Measurements from ENCODE around the gene SEMA7A. TPM values are rescaled to one million over a fixed set of nuclear protein-coding genes. Genes with fewer than 3 reads are reported as not detected.

Gene SEMA7A
- total RNA-seq, 4 donors from 2014 or later = 1.5 to 42.9 (median 1.6) TPM

- Histone ChIP-seq H3K36me3 (peaks cover 0 to 4% (median 0%) of the 10 kb centered on the region in 3 donors), H3K27me3 (no peaks in the 10 kb centered on the region), H3K4me1 (peaks cover 0 to 9% (median 0%) of the 10 kb centered on the region in 4 donors), H3K4me3 (no peak overlapping the region), H3K9me3 (no peaks in the 10 kb centered on the region), H3K27ac (no peak overlapping the region)
- TF ChIP-seq POLR2A (IDR thresholded peaks at IDR 0.05) (no peak), CTCF (IDR thresholded peaks at IDR 0.05) (no peak)
- DNase-seq = no peak
Observed at GRCh38 chr15:74466570-74466969, 32.8 kb upstream of the SEMA7A start.

- TF ChIP-seq CTCF (IDR thresholded peaks at IDR 0.05) (no peak), POLR2A (IDR thresholded peaks at IDR 0.05) (no peak)
- no peak overlapping the region for H3K4me3 ChIP-seq
- DNase-seq = no peak
- no peaks in the 10 kb centered on the region for H3K27me3 ChIP-seq
- peaks cover 0 to 4% (median 0%) of the 10 kb centered on the region in 3 donors for H3K36me3 ChIP-seq
- peaks cover 0 to 14% (median 0%) of the 10 kb centered on the region in 4 donors for H3K4me1 ChIP-seq
- no peaks in the 10 kb centered on the region for H3K9me3 ChIP-seq
- H3K27ac ChIP-seq = no peak overlapping the region
Observed at GRCh38 chr15:74464897-74465296, 31.1 kb upstream of the SEMA7A start.

GRCh38 chr15:74464216-74464615, 30.5 kb upstream of the SEMA7A start:
- DNase-seq = no peak
- Histone ChIP-seq H3K36me3 (peaks cover 0 to 4% (median 0%) of the 10 kb centered on the region in 3 donors), H3K4me1 (peaks cover 0 to 15% (median 0%) of the 10 kb centered on the region in 4 donors), H3K9me3 (no peaks in the 10 kb centered on the region), H3K27ac (no peak overlapping the region), H3K27me3 (no peaks in the 10 kb centered on the region), H3K4me3 (no peak overlapping the region)
- no peak for TF ChIP-seq CTCF (IDR thresholded peaks at IDR 0.05)
- TF ChIP-seq POLR2A (IDR thresholded peaks at IDR 0.05) = no peak

- no peak overlapping the region for H3K4me3 ChIP-seq
- H3K27ac ChIP-seq = no peak overlapping the region
- TF ChIP-seq CTCF (IDR thresholded peaks at IDR 0.05) (no peak), POLR2A (IDR thresholded peaks at IDR 0.05) (no peak)
- H3K9me3 ChIP-seq = no peaks in the 10 kb centered on the region
- no peaks in the 10 kb centered on the region for H3K27me3 ChIP-seq
- peaks cover 0 to 15% (median 0%) of the 10 kb centered on the region in 4 donors for H3K4me1 ChIP-seq
- H3K36me3 ChIP-seq = peaks cover 0 to 4% (median 0%) of the 10 kb centered on the region in 3 donors
- no peak for DNase-seq
Observed at GRCh38 chr15:74463634-74464033, 29.9 kb upstream of the SEMA7A start.

- no peaks in the 10 kb centered on the region for H3K9me3 ChIP-seq
- H3K27ac ChIP-seq = peak overlapping the region in 1 of 4 donors; percentile 75
- H3K36me3 ChIP-seq = peaks cover 0 to 6% (median 0%) of the 10 kb centered on the region in 3 donors
- TF ChIP-seq POLR2A (IDR thresholded peaks at IDR 0.05) (no peak), CTCF (IDR thresholded peaks at IDR 0.05) (no peak)
- H3K27me3 ChIP-seq = no peaks in the 10 kb centered on the region
- peak overlapping the region; percentile 64 to 92 (median 75) for H3K4me3 ChIP-seq
- peaks cover 0 to 15% (median 0%) of the 10 kb centered on the region in 4 donors for H3K4me1 ChIP-seq
- DNase-seq = no peak
Observed at GRCh38 chr15:74461847-74462511, 28.2 kb upstream of the SEMA7A start.
